K562 (cell line): ENCODE results near the gene DNAJC6. TPM values are rescaled to one million over a fixed set of nuclear protein-coding genes. Genes with fewer than 3 reads are reported as not detected.

Experiments used
- ATAC-seq: fragments of 200-7000 bp; cut with Tn5 transposase; 3 replicates; pipeline ENCODE4 v1.9.1; 2020; ENCODE audit warnings: moderate library complexity
- BruUV-seq: library from RNA; stranded (reverse); fragments of 400-500 nt; replicated peaks from 2 replicates; lab custom pipeline; 2021; lab: Mats Ljungman, UMichigan
- CTCF ChIA-PET: fragments of 300-600 bp; formaldehyde crosslinking; extraction: SDS; loops from one replicate; lab custom pipeline; 2021; ENCODE audit warnings: low intra/inter-chr PET ratio; lab: Yijun Ruan, JAX
- POLR2A ChIA-PET: fragments of 300-600, 350-650 bp; sonication (Branson Sonifier 250); formaldehyde crosslinking; extraction: SDS; loops from one replicate; lab custom pipeline; 2021; ENCODE audit warnings: antibody characterized with exemption, inconsistent platforms; lab: Yijun Ruan, JAX
- DNase-seq, 4 experiments: peaks; one replicate each; pipeline versions ENCODE4 v3.0.0 to v3.0.0-alpha.2; 2011 to 2018; ENCODE audit warnings: low spot score in 3 of 4, mixed read lengths in 3 of 4; ENCODE audit errors: extremely low read depth in 1 of 4
- FAIRE-seq: peaks from 2 replicates; lab custom pipeline; 2011; peaks lifted over from hg19 to GRCh38; lab: Jason Lieb, UNC
- H2AFZ ChIP-seq: 2 replicates; pipeline ENCODE4 v1.6.0; 2011; ENCODE audit warnings: low read depth, low read length, control low read depth, inconsistent platforms
- H3K27ac ChIP-seq: fragments of 200-600 bp; 3 replicates; pipeline ENCODE4 v1.8.0; 2011; ENCODE audit warnings: low read depth, mild to moderate bottlenecking, control low read depth, inconsistent platforms, low read length, moderate library complexity, mixed read lengths; ENCODE audit errors: extremely low read depth
- H3K27me3 ChIP-seq, 2 experiments: fragments of 300-600 bp in 1 of 2; 2 replicates in 1 of 2; 3 replicates in 1 of 2; pipeline versions ENCODE4 v1.6.0 to v1.8.0; 2011; ENCODE audit warnings: inconsistent platforms in 2 of 2, low read length in 2 of 2, mild to moderate bottlenecking in 1 of 2, mixed read lengths in 1 of 2, moderate library complexity in 1 of 2; ENCODE audit not compliant: control insufficient read depth in 2 of 2, insufficient read depth in 2 of 2
- H3K36me3 ChIP-seq: fragments of 300-600 bp; 3 replicates; pipeline ENCODE4 v1.8.0; 2011; ENCODE audit warnings: mild to moderate bottlenecking, low read length, inconsistent platforms; ENCODE audit not compliant: control insufficient read depth, insufficient read depth
- H3K4me1 ChIP-seq, 2 experiments: fragments of 200-600 bp in 1 of 2; replicated peaks in 1 of 2; 2 replicates in 1 of 2; 3 replicates in 1 of 2; pipeline versions ENCODE4 v1.5.1 to v1.8.0; 2011; ENCODE audit warnings: inconsistent platforms in 2 of 2, low read length in 2 of 2, mild to moderate bottlenecking in 1 of 2, mixed read lengths in 1 of 2, moderate library complexity in 1 of 2; ENCODE audit not compliant: control insufficient read depth in 2 of 2, insufficient read depth in 2 of 2
- H3K4me2 ChIP-seq: 2 replicates; pipeline ENCODE4 v1.6.1; 2011; ENCODE audit warnings: low read length, control low read depth, inconsistent platforms, mixed read lengths; ENCODE audit not compliant: insufficient read depth
- H3K4me3 ChIP-seq: fragments of 200-600 bp; sonication (generic), shearing (Covaris generic); 2 replicates; pipeline ENCODE4 v1.5.1; 2016; ENCODE audit warnings: control low read depth, inconsistent platforms
- H3K79me2 ChIP-seq: fragments of 200-600 bp; 3 replicates; pipeline ENCODE4 v1.8.0; 2011; ENCODE audit warnings: low read length, inconsistent platforms; ENCODE audit not compliant: control insufficient read depth, insufficient read depth
- H3K9ac ChIP-seq, 2 experiments: 2 replicates each; pipeline versions ENCODE4 v1.6.0 to v1.6.1; 2011; ENCODE audit warnings: low read depth in 2 of 2, low read length in 2 of 2, control low read depth in 1 of 2, inconsistent platforms in 1 of 2, mild to moderate bottlenecking in 1 of 2, mixed read lengths in 1 of 2; ENCODE audit not compliant: insufficient read depth in 1 of 2
- H3K9me1 ChIP-seq: one replicate; pipeline ENCODE4 v1.6.0; 2011; ENCODE audit warnings: inconsistent platforms, mild to moderate bottlenecking, low read length, moderate library complexity; ENCODE audit not compliant: control insufficient read depth, insufficient read depth
- H3K9me3 ChIP-seq: replicated peaks from 2 replicates; pipeline ENCODE4 v1.5.1; 2011; ENCODE audit warnings: low read depth, low read length, inconsistent platforms; ENCODE audit not compliant: control insufficient read depth, insufficient read depth
- H4K20me1 ChIP-seq: replicated peaks from 2 replicates; pipeline ENCODE4 v1.6.1; 2011; ENCODE audit warnings: low read length, inconsistent platforms, mixed read lengths; ENCODE audit not compliant: control insufficient read depth, insufficient read depth
- CC2D1A ChIP-seq: fragments of 450-650 bp; IDR thresholded peaks from 2 replicates; pipeline ENCODE4 v1.6.1; 2017; ENCODE audit warnings: mild to moderate bottlenecking
- FOXJ2 ChIP-seq: fragments of 200-800 bp; sonication (Bioruptor generic); IDR thresholded peaks from 2 replicates; pipeline ENCODE4 v1.6.1; 2016; ENCODE audit warnings: missing genetic modification characterization, missing compliant biosample characterization
- KHSRP ChIP-seq: fragments of 450-650 bp; IDR thresholded peaks from 2 replicates; pipeline ENCODE4 v1.6.1; 2017
- NFXL1 ChIP-seq: fragments of 450-650 bp; formaldehyde crosslinking; IDR thresholded peaks from 2 replicates; pipeline ENCODE4 v1.4.0; 2021; ENCODE audit warnings: mild to moderate bottlenecking
- SMAD1 ChIP-seq: fragments of 150-350 bp; IDR thresholded peaks from 2 replicates; pipeline ENCODE4 v1.6.1; 2014; ENCODE audit warnings: low read length, low read depth; ENCODE audit not compliant: partially characterized antibody
- SREBF1 ChIP-seq: fragments of 150-350 bp; IDR thresholded peaks from 2 replicates; pipeline ENCODE4 v1.6.1; 2014; ENCODE audit warnings: antibody characterized with exemption, low read depth, low read length, borderline replicate concordance
- TBL1XR1 ChIP-seq, 2 experiments: IDR thresholded peaks; 2 replicates each; pipeline ENCODE4 v1.6.1; 2012; ENCODE audit warnings: improper control_type of control experiment in 2 of 2, low read length in 2 of 2, mild to moderate bottlenecking in 1 of 2
- XRCC5 ChIP-seq: fragments of 200-400 bp; formaldehyde crosslinking; IDR thresholded peaks from 2 replicates; pipeline ENCODE4 v1.6.1; 2017; ENCODE audit warnings: low read depth, mild to moderate bottlenecking, low read length
- ZEB2 ChIP-seq: fragments of 450-650 bp; IDR thresholded peaks from 2 replicates; pipeline ENCODE4 v1.6.1; 2016
- ZNF766 ChIP-seq: fragments of 200-800 bp; sonication (Bioruptor generic); conservative IDR thresholded peaks from 2 replicates; pipeline ENCODE4 v1.6.1; 2016; ENCODE audit warnings: missing genetic modification characterization, missing compliant biosample characterization
- WGBS: fragments of 100-300 bp; shearing (Covaris generic); methylation state at CpG from one replicate; pipeline ENCODE4 v1.1.6; 2016; ENCODE audit warnings: low coverage, mixed read lengths; ENCODE audit not compliant: insufficient coverage; ENCODE audit errors: missing lambda C conversion rate; 5-methylcytosine and 5-hydroxymethylcytosine counted together
- in situ Hi-C: fragments of 300-500 bp; cut with MboI; formaldehyde crosslinking; loops from 4 replicates; pipeline ENCODE4 v1.15.0; 2018; ENCODE audit warnings: inconsistent platforms, mixed read lengths
- intact Hi-C: fragments of 100-400 bp; cut with micrococcal nuclease; formaldehyde crosslinking; loops from 2 replicates; pipeline ENCODE4 v1.14.2; 2022
- polyA plus RNA-seq, 8 experiments: library from polyadenylated mRNA; depleted of rRNA in 4 of 8; stranded (reverse) in 5 of 8; unstranded in 3 of 8; fragments of >200 nt; fragmentation: Nextera tagmentation in 2 of 8; fragmentation: Illumina TruSeq in 1 of 8; extraction: Ambion mirVana in 2 of 8; extraction: Trizol in 1 of 8; gene quantifications; 2 replicates each; pipeline versions ENCODE4 v1.2.1 to v1.2.3, GENCODE V29; 2011 to 2014; ENCODE audit warnings: inconsistent platforms in 1 of 8, missing spikeins in 1 of 8
- total RNA-seq, 7 experiments: library from RNA; depleted of rRNA in 6 of 7; stranded (reverse); fragments of >200 nt in 6 of 7; fragmentation: Illumina TruSeq in 2 of 7; extraction: Trizol in 2 of 7; gene quantifications; 2 replicates each; pipeline versions ENCODE4 v1.2.1 to v1.2.3, GENCODE V29; 2011 to 2021; ENCODE audit warnings: low replicate concordance in 1 of 7
- TF ChIP-seq, protein P1 (sequence below): IDR thresholded peaks from 2 replicates; pipeline ENCODE4 v1.6.1; 2011; ENCODE audit warnings: borderline replicate concordance, low read depth, mild to moderate bottlenecking, moderate library complexity, low read length; ENCODE audit not compliant: insufficient read depth, poor library complexity, severe bottlenecking

DNAJC6 gene
- total and polyA plus RNA-seq, 9 of the 15 experiments (the other 6 are each of a cell fraction or from before 2014, with no cell fraction given): 6.7 to 78.7 (median 28.0) TPM

DNA sequence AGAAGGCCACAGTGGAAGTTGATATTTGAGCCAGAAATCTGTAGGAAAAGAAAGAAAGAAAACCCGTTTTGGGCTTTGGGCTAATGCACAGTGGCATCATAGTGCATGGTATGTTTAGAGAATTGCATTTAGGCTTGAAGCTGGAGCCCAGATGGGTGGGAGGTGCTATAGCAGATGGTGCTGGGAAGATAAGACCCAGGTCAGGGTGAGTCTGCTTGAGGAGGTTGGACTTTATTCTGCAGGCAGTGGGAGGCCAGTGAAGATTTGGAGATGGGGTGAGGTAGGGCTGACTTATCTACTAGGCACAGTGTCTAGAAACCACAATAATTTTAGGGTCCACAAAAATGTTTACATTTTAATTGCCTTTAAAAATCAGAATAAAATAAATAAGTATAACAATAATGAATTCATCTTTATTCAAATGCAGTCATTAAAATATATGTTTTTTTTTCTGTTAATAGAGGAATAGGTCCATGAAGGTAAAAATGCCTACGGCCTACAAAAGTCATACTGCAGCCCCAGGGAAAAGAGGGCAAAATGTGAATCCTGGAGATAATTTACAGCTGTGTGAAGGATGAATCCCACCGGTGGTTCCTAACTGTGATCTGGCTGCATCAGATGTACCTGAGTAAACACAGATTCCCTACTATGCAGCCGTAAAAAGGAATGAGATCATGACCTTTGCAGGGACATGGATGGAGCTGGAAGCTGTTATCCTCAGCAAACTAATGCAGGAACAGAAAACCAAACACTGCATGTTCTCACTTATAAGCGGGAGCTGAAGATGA is 8.7 kb downstream of the DNAJC6 start (continued):
- peak; percentile 18 to 79; a peak in 3 of 4 replicates for TF ChIP-seq TBL1XR1 (IDR thresholded peaks at IDR 0.05; ENCODE audit: low read length in 2 of 2)
- peak; percentile 46; the same call in 1 of the 2 replicates for TF ChIP-seq KHSRP
- peak; percentile 69; the same call in 1 of the 2 replicates for TF ChIP-seq ZNF766
- no peak for TF ChIP-seq FOXJ2 (tag)

DNA sequence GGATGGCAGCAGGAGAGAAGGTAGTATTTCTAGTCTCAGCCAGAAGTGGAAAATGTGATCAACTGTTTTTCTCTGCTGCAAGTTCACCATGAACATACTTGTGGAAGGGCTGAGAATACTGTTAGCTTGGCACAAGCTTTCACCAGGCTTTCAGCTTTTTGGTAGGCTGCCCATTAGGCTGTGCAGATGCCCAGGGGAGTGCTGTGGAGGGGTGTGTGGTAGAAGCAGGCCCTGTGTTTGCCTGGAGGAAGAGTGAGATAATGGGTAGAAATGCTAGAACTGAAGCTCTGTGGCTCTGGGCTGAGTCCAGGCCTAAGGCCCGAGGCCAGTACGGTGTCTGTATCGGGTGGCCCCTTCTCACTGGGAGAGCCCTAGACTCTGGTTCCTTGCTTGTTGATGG is 9.8 kb downstream of the DNAJC6 start:
- Histone ChIP-seq H3K9me3 (peaks cover 5% of the 10 kb centered on the region), H3K27ac (peak overlapping the region; percentile 45; the same call in 2 of the 3 replicates), H3K4me2 (peak overlapping the region; percentile 48; the same call in 1 of the 2 replicates), H4K20me1 (no peaks in the 10 kb centered on the region), H3K4me3 (no peak overlapping the region), H3K9me1 (no peaks in the 10 kb centered on the region), H2AFZ (no peak overlapping the region), H3K36me3 (peaks cover 46% of the 10 kb centered on the region), H3K4me1 (peaks cover 22 to 60% of the 10 kb centered on the region in 2 experiments), H3K27me3 (no peaks in the 10 kb centered on the region), H3K79me2 (peaks cover 95% of the 10 kb centered on the region), H3K9ac (peak overlapping the region; percentile 24 to 46; a peak in 2 of 4 replicates)
- ChIA-PET CTCF (interaction anchor here (0.6 kb wide), 1 partner anchor 206 kb away, joined by 3 read pairs; no protein-coding TSS in a partner anchor), POLR2A (no interaction called here)
- DNase-seq (no peak), FAIRE-seq (no peak), ATAC-seq (no peak)
- WGBS: 92% methylated on average over 3 of the region's 3 CpGs
- intact Hi-C loops: no loop called here
- TF ChIP-seq CC2D1A (no peak), ZEB2 (no peak), NFXL1 (CRISPR knock-in tag) (no peak), SMAD1 (no peak), FOXJ2 (tag) (no peak), XRCC5 (no peak), SREBF1 (no peak)
- TF ChIP-seq, protein P1, sequence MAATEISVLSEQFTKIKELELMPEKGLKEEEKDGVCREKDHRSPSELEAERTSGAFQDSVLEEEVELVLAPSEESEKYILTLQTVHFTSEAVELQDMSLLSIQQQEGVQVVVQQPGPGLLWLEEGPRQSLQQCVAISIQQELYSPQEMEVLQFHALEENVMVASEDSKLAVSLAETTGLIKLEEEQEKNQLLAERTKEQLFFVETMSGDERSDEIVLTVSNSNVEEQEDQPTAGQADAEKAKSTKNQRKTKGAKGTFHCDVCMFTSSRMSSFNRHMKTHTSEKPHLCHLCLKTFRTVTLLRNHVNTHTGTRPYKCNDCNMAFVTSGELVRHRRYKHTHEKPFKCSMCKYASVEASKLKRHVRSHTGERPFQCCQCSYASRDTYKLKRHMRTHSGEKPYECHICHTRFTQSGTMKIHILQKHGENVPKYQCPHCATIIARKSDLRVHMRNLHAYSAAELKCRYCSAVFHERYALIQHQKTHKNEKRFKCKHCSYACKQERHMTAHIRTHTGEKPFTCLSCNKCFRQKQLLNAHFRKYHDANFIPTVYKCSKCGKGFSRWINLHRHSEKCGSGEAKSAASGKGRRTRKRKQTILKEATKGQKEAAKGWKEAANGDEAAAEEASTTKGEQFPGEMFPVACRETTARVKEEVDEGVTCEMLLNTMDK: no peak
- in situ Hi-C loops: no loop called here
- BruUV-seq: no TSS peak
